Middle frontal gyrus (tissue), 1 donor: ENCODE results near the gene ATP8B3.

Experiments used
- DNase-seq: peaks from one replicate; pipeline ENCODE4 v3.0.0-alpha.2; 2015; ENCODE audit warnings: low spot score; ENCODE audit errors: extremely low spot score

Gene ATP8B3

GRCh38 chr19:1757468-1758230 lies 54.4 kb downstream of the ATP8B3 start:
- DNase-seq, result no peak

DNA sequence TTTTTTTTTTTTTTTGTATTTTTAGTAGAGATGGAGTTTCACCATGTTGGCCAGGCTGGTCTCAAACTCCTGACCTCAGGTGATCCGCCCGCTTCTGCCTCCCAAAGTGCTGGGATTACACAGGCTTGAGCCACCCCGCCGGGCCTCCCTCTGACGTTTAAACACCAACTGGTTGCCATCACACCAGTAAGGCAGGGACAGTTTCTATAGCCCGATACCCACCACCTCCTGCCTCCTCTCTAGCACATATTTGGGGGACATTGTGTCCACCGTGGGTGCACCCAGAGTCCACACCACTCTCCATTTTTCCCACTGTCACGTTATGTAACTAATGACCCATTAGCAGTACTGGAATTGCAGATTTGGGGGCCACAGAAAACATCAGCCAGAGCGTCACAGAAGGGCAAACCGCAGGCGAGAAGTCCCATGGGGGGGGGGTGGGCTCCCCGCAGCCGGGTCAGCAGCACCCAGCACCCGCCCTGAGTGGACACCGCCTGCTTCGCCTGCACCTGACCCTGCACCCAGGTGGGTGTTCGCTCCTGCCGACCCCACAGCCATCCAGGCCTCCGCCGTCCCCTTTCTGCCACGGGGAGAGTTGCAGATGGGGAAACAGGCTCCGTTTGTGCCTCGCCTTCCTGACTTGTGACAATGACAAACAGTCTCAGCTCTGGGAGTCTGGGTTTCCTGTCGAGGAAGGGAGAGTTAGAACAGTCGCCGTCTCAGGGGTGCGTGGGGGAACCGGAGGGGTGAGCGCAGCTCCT lies 55.2 kb downstream of the ATP8B3 start:
- DNase-seq, result no peak

- no peak for DNase-seq
Observed at GRCh38 chr19:1756264-1756663, 55.8 kb downstream of the ATP8B3 start.

GRCh38 chr19:1755467-1756171 lies 56.5 kb downstream of the ATP8B3 start:
- no peak for DNase-seq

GRCh38 chr19:1754636-1755466 lies 57.2 kb downstream of the ATP8B3 start:
- DNase-seq, result no peak

DNA sequence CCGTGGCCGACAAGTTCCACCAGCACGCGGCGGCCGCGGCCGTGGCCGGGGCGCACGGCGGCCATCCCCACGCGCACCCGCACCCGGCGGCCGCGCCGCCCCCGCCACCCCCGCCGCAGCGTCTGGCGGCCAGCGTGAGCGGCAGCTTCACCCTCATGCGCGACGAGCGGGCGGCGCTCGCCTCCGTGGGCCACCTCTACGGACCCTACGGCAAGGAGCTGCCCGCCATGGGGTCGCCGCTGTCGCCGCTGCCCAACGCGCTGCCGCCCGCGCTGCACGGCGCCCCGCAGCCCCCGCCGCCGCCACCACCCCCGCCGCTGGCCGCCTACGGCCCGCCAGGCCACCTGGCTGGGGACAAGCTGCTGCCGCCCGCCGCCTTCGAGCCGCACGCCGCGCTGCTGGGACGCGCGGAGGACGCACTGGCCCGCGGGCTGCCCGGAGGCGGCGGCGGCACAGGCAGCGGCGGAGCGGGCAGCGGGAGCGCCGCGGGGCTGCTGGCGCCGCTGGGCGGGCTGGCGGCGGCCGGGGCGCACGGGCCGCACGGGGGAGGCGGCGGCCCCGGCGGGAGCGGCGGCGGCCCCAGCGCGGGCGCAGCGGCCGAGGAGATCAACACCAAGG lies 57.9 kb downstream of the ATP8B3 start:
- DNase-seq, result no peak

DNA sequence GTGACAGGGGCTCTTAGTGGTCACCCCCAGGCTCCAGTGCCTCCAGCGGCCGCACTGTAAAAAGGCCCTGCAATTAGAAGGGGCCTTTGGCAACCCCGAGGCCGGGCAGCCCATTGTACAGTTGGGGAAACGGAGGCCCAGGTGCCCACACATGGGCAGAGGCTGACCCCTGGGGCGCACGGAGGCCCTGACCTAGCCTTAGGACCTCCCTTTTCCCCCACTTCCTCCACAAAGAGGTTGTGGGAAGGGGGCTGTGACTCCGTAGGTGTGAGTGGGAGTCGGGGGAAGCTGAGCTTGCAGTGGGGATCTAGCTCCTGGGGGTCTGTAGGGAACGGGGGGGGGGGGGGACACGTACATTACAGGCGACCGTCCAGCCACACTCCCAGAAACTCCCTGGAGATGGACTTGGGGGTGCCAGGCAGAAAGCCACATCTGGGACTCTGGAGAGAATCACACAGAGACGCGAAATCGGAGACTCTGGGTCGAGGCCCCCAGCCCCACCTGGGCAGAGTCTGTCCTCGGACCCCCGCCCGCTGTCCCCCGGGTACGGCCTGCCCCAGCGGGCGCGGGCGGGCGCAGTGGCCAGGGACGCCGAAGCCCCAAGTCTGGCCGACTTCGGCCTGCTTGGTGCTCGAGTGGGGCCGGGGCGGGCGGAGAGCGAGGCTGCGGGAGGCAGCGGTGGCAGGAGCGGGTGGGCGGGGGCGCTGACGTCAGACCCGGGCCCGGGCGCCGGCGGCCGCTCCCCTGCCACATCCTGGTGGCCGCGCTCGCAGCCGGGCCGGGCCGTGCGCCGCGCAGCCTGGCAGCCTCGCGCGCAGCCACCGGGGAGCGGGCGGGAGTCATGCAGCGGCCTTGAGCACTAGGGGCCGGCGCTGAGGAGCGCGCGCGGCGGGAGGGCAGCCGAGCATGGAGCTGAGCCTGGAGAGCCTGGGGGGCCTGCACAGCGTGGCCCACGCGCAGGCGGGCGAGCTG lies 59.0 kb downstream of the ATP8B3 start, which contains the start of gene ONECUT3:
ONECUT3 (plus strand) TSS at position 750 of the 972 bp plus-strand sequence; CDS start at position 907, 157 bp downstream.
- no peak for DNase-seq

GRCh38 chr19:1752009-1752756 lies 59.9 kb downstream of the ATP8B3 start:
- DNase-seq, result no peak

DNA sequence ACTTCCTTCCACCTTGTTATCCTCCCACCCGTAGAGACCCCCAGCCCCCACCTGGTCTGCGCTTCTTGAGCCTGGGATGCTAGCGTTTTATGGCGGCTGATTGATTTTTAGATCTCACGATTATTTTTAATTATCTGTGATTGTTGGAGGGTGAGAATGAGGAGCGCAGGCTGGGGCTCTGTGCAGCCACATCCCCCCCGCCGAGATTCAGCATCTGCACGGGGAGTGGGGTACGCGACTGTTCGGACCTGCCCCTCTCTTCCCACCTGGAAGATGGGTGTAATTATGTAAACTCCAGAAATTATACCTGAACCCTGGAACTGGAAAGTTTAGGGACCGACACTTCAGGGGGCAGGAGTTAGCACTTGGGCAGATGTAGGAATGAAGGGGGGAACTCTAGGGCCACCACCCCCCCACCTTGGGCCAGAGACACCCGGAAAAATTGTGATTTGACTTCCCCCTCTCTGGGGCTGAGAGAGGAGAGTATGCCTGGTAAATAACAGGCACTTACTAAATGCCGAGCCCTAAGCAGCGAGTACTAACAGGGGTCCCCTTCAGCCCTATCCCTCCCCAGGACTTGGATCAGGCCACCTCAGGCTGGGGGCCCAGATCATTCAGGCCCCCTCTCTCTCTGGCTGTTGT lies 60.6 kb downstream of the ATP8B3 start:
- no peak for DNase-seq

GRCh38 chr19:1750343-1751021 lies 61.6 kb downstream of the ATP8B3 start:
- DNase-seq, result no peak

DNA sequence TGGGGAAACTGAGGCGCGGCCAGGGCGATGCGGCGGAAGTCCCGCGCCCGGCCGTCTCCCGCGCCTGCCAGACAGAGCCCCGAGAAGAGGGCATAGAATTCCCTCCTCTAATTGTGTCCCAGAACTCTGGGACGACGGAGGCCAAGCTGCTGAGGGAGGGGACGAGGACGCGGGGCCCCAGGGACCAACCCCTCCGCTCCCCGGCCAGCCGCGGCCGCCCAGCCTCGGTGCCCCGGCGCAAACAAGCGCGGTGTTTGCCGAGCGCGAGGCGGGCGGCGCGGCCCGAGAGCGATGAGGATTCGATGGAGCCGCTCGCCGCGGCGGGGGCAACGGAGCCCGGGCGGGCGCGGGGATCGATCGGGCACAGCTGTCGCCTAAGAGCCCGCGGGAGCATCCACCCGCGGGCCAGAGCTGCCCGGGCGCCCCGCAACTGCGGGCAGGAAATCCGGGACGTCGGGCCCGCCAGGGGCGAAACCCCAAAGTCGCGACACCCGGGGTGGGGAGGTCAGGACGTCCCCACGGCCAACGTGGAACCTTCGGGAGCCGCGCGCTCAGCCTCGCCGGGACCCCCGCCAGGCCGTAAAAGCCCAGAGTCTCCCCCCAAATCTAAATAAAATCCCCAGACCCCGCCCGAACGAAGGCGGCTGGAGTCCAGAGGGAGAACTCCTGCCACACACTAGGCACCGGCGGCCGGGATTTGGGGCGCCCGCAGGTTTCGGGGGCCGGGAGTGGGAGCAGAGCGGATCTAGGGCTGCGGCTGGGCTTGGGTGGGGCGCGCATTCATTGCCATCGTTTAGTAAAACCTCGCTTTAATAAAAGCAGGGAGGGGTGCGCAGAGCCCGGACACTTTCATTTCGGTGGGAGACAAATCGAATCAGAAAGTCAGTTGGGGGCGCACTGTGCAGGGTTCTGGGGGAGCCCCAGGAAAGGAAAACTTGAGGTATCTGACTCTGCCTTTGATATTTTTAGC lies 62.4 kb downstream of the ATP8B3 start:
- no peak for DNase-seq

DNA sequence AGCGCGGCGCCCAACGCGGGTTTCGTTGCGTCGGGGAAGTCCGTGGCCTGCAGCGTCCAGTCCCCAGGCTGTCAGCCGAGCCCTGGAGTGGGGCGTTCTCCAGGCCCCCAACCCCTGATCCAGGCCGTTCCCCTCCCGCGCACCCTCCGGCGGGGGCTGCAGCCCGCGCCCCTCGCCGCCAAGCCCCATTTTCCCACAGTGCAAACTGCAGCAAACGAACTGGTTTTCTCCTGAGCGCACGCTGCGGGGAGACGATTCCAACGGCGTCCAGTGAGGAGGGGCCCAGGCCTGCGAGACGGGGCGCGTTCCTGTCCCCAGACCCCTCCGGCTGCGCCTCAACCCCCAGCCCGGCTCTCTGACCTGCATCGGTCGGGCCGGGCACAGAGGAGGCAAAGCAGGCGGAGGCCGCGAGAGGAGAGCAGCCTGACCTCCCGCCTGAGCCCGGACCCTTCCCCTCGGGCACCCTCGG lies 63.2 kb downstream of the ATP8B3 start:
- no peak for DNase-seq

GRCh38 chr19:1748115-1748872 lies 63.8 kb downstream of the ATP8B3 start:
- DNase-seq, result no peak

DNA sequence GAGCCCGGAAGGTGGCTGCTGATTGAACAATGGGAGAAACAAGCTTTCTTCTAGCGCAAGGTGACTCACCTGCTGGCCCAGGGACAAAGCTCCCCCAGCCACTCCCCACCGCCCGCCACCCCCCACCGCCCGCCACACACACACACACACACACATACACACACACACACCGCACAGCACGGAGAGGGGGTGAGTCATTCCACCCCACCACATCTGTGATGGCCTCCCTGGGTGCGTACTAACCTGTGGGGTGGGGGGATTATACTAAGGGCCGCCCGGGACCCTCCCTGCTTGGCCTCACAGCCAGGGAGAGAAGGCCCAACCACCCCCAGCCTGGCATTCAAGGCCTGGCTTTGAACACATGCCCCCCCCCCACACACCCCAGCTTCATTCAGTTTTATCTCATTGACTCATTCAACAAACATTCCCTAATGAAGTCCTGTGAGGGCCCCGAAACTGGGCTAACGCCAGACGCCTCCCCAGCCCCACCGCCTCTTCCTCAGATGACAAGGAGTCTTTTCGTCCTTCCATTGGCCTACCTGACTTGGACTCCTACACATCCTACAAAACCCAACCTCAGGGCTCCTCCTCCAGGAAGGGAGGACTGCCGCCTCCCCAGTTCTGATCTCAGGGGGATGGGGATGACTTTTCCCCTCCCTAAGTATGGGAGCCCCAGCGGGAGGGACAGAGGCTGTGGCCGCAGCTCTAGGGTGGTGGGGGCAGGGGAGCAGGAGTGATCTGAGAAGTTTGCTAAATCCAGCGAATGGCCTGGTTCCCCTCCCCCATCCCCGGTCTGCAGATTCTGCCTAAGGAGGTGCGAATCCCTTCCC lies 64.6 kb downstream of the ATP8B3 start:
- DNase-seq, result no peak
